HEK293 (cell line): ENCODE results near the gene S1PR3.

Source experiments
- CTCF ChIP-seq: fragments of 450-650 bp; formaldehyde crosslinking; IDR thresholded peaks from 2 replicates; pipeline ENCODE4 v1.5.1; 2016; ENCODE audit warnings: missing biosample characterization, missing genetic modification characterization
- PRDM4 ChIP-seq: fragments of 450-650 bp; formaldehyde crosslinking; IDR thresholded peaks from 2 replicates; pipeline ENCODE4 v1.5.1; 2017; ENCODE audit warnings: missing biosample characterization, missing genetic modification characterization
- TSHZ1 ChIP-seq: fragments of 450-650 bp; formaldehyde crosslinking; IDR thresholded peaks from 2 replicates; pipeline ENCODE4 v1.5.1; 2016; ENCODE audit warnings: missing biosample characterization, missing genetic modification characterization, borderline replicate concordance
- ZNF560 ChIP-seq: fragments of 450-650 bp; formaldehyde crosslinking; IDR thresholded peaks from 2 replicates; pipeline ENCODE4 v1.5.1; 2017; ENCODE audit warnings: missing biosample characterization, missing genetic modification characterization, borderline replicate concordance
- ZNF580 ChIP-seq: fragments of 450-650 bp; formaldehyde crosslinking; IDR thresholded peaks from 2 replicates; pipeline ENCODE4 v1.5.1; 2016; ENCODE audit warnings: missing biosample characterization, missing genetic modification characterization
- ZNF585B ChIP-seq: fragments of 450-650 bp; formaldehyde crosslinking; IDR thresholded peaks from 2 replicates; pipeline ENCODE4 v1.5.1; 2016; ENCODE audit warnings: missing biosample characterization, missing genetic modification characterization

- TF ChIP-seq CTCF (tag by site-specific recombination) (no peak), ZNF580 (tag by site-specific recombination) (no peak), PRDM4 (no peak), TSHZ1 (no peak), ZNF560 (no peak), ZNF585B (tag by site-specific recombination) (no peak)
Observed at GRCh38 chr9:88951155-88951542, 40.1 kb upstream of the S1PR3 start.
